ENCODE measurements around the gene SELENON.

SELENON gene

GRCh38 chr1:25804244-25804963 lies 4.4 kb downstream of the SELENON start:
- H3K27ac Mint-ChIP-seq = no peak overlapping the region

DNA sequence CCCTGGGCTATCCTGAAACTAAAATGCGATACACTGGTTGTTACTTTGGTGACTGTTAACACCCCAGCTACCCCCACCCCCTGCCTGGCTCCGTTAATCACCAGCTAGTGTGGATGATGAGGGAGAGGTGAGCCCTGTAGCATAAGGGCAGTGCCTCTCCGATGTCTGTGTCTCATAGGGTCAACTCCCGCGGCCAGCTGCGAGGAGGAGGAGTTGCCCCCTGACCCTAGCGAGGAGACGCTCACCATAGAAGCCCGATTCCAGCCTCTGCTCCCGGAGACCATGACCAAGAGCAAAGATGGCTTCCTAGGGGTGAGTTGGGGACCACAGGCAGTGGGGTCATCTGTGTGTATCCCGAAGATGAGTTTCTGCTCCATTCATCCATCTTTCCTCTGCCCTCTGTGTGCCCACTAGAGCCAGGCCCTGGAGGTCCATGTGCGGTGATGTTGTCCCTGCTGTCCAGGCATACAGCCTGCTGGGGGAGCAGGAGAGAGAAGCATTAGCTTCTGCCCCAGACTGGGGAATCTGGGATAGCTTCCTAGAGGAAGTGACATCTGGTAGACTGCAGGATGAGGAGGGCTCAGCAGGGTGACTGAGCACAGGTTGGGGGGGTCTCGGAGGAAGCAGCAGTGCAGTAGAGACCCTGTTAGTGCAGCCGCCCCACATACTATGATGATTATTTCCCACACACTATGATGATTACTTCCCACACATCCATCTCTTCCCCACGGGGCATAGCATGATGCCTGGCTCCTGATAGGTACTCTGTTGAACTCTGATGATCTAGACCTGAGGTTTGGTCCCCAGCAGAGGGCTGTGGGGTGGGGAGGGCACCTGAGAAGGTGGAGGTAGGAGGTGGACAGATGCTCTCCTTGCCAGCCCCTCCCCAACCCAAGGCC lies 5.2 kb downstream of the SELENON start:
- no peak overlapping the region for H3K4me3 Mint-ChIP-seq
- no peak overlapping the region for H3K27ac Mint-ChIP-seq
- no peaks in the 10 kb centered on the region for H3K9me3 Mint-ChIP-seq
- H3K27me3 Mint-ChIP-seq = no peaks in the 10 kb centered on the region
- H3K4me1 Mint-ChIP-seq (ENCODE audit: low read depth in 2 of 2) = peaks cover 18 to 21% of the 10 kb centered on the region in 2 donors
- no peak for ATAC-seq (replicated peaks)
- DNase-seq = no peak
- peaks cover 10% of the 10 kb centered on the region for H3K36me3 Mint-ChIP-seq (ENCODE audit: insufficient read depth)

More at GRCh38 chr1:25804244-25804963, 4.4 kb downstream of the SELENON start:
- peaks cover 13% of the 10 kb centered on the region for H3K36me3 Mint-ChIP-seq (ENCODE audit: insufficient read depth)
- ATAC-seq (replicated peaks) = no peak
- H3K4me1 Mint-ChIP-seq (ENCODE audit: low read depth in 2 of 2) = peaks cover 21 to 24% of the 10 kb centered on the region in 2 donors
- no peak for DNase-seq
- no peaks in the 10 kb centered on the region for H3K27me3 Mint-ChIP-seq
- H3K4me3 Mint-ChIP-seq = no peak overlapping the region
- H3K9me3 Mint-ChIP-seq = no peaks in the 10 kb centered on the region

- no peak overlapping the region for H3K27ac Mint-ChIP-seq
- peaks cover 17 to 18% of the 10 kb centered on the region in 2 donors for H3K4me1 Mint-ChIP-seq (ENCODE audit: low read depth in 2 of 2)
- no peaks in the 10 kb centered on the region for H3K27me3 Mint-ChIP-seq
- H3K4me3 Mint-ChIP-seq = no peak overlapping the region
- H3K36me3 Mint-ChIP-seq (ENCODE audit: insufficient read depth) = peaks cover 6% of the 10 kb centered on the region
- no peak for ATAC-seq (replicated peaks)
- no peak for DNase-seq
- no peaks in the 10 kb centered on the region for H3K9me3 Mint-ChIP-seq
These were observed 5.9 kb downstream of the SELENON start for GRCh38 chr1:25805863-25806225.

DNA sequence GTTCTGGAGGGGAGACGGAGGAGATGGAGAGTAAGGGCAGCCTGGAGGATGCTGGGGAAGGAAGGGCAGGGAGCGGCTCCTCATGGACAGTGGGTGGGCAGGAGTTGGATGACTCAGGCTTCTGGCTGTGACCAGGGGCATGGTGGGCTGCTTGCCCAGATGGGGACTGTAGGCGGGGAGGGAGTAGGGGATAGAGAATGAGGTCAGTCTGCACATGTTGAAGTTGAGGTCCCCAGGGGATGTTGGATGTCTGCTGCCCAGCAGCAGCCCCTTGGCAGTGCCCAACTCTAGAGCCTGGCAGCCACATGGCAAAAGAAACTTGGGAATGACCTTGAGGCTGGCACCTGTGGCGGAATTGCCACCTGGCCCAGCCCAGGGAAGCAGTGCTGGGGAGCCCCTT lies 6.4 kb downstream of the SELENON start:
- ATAC-seq (replicated peaks) (no peak), DNase-seq (no peak)
- Mint-ChIP-seq H3K27ac (no peak overlapping the region), H3K4me1 (ENCODE audit: low read depth in 2 of 2) (peaks cover 17 to 18% of the 10 kb centered on the region in 2 donors), H3K36me3 (ENCODE audit: insufficient read depth) (peaks cover 6% of the 10 kb centered on the region), H3K4me3 (no peak overlapping the region), H3K27me3 (no peaks in the 10 kb centered on the region), H3K9me3 (no peaks in the 10 kb centered on the region)

DNA sequence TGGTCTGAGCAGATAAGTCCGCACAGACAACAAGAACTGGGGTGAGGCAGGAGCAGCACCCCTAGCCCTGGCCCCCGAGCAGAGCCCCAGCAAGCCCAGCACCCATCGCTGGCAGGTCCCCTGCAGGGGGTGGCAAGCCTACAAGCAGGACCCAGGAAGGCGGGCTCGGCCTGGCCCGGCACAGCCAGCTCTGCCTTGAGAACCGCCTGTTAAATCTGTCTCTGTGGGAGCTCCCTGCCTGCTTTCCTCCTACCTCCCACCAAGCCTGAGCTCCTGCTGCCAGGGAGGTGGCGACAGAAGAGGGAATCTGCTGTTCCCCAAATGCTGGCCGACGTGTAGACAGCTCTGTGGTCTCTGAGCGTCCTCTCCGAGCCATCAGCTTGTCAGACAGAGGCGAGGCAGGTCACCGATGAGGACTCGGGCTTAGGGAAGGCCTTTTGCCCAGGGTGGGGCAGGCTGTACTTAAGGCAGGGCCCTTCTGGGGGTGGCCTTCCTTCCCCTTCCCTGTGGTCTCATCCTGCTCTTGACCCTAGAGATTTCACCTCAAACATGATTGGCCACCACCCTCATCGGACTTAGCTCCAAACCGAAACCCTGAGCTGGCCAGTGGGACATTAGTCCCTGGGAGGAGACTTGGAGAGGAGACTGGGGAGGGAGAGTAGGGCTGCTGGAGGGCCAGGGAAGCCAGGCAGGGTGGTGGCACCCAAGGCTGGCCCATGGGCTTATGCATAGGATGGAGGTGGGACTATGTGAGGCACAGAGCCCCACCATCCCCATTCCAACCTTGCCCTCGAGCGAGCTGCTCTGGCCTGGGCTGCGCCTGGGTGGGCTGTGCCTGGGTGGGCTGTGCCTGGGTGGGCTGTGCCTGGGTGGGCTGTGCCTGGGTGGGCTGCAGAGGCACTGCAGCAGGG lies 7.7 kb downstream of the SELENON start:
- Mint-ChIP-seq H3K36me3 (ENCODE audit: insufficient read depth) (peaks cover 6% of the 10 kb centered on the region), H3K27me3 (no peaks in the 10 kb centered on the region), H3K4me3 (no peak overlapping the region), H3K9me3 (no peaks in the 10 kb centered on the region), H3K4me1 (ENCODE audit: low read depth in 2 of 2) (peaks cover 12 to 14% of the 10 kb centered on the region in 2 donors), H3K27ac (no peak overlapping the region)
- ATAC-seq (replicated peaks) (no peak), DNase-seq (no peak)

DNA sequence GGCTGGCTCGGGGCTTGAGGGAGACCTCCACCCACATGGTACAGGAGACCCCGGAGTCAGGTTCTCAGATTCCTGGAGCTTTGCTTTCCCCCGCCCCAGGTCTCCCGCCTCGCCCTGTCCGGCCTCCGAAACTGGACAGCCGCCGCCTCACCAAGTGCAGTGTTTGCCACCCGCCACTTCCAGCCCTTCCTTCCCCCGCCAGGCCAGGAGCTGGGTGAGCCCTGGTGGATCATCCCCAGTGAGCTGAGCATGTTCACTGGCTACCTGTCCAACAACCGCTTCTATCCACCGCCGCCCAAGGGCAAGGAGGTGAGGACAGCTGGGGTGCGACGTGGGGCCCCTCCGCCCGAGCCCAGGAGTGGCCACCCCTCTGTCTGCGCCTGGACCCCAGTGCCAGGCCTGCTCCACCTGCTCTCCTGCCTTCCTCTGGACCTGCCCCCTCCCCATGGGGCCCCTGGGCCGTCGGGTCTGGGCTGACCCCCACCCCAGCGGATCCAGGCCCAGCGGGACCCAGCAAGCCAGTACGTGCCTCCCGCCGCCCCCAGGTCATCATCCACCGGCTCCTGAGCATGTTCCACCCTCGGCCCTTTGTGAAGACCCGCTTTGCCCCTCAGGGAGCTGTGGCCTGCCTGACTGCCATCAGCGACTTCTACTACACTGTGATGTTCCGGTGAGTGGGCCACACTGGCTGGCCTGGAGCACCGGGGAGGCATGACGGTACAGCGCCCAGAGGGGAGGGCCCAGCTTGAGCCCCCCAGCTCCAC lies 8.7 kb downstream of the SELENON start:
- Mint-ChIP-seq H3K27ac (no peak overlapping the region), H3K9me3 (no peaks in the 10 kb centered on the region), H3K27me3 (no peaks in the 10 kb centered on the region)

GRCh38 chr1:25809283-25809926 lies 9.4 kb downstream of the SELENON start:
- Mint-ChIP-seq H3K27me3 (no peaks in the 10 kb centered on the region), H3K9me3 (no peaks in the 10 kb centered on the region), H3K4me3 (peak overlapping the region in 1 of 2 donors; percentile 32), H3K36me3 (ENCODE audit: insufficient read depth) (peaks cover 6% of the 10 kb centered on the region), H3K27ac (no peak overlapping the region), H3K4me1 (ENCODE audit: low read depth in 2 of 2) (peaks cover 8 to 11% of the 10 kb centered on the region in 2 donors)
- ATAC-seq (replicated peaks) = no peak
- no peak for DNase-seq

More for the DNA sequence above, 8.7 kb downstream of the SELENON start:
- Mint-ChIP-seq H3K4me1 (ENCODE audit: low read depth in 2 of 2) (peaks cover 8 to 11% of the 10 kb centered on the region in 2 donors), H3K36me3 (ENCODE audit: insufficient read depth) (peaks cover 6% of the 10 kb centered on the region), H3K4me3 (no peak overlapping the region)
- DNase-seq (no peak), ATAC-seq (replicated peaks) (no peak)

- H3K9me3 Mint-ChIP-seq = no peaks in the 10 kb centered on the region
- peaks cover 5 to 8% of the 10 kb centered on the region in 2 donors for H3K4me1 Mint-ChIP-seq (ENCODE audit: low read depth in 2 of 2)
- peaks cover 6% of the 10 kb centered on the region for H3K36me3 Mint-ChIP-seq (ENCODE audit: insufficient read depth)
- DNase-seq = no peak
- no peaks in the 10 kb centered on the region for H3K27me3 Mint-ChIP-seq
- ATAC-seq (replicated peaks) = no peak
- peak overlapping the region in 1 of 2 donors; percentile 32 for H3K4me3 Mint-ChIP-seq
- H3K27ac Mint-ChIP-seq = peak overlapping the region in 1 of 2 donors; percentile 12
These were observed 9.9 kb downstream of the SELENON start for GRCh38 chr1:25809929-25810328.

GRCh38 chr1:25810341-25811299 lies 10.6 kb downstream of the SELENON start:
- Mint-ChIP-seq H3K27ac (peak overlapping the region in 1 of 2 donors; percentile 12), H3K4me3 (no peak overlapping the region), H3K36me3 (ENCODE audit: insufficient read depth) (peaks cover 7% of the 10 kb centered on the region), H3K4me1 (ENCODE audit: low read depth in 2 of 2) (peaks cover 5 to 8% of the 10 kb centered on the region in 2 donors), H3K9me3 (no peaks in the 10 kb centered on the region), H3K27me3 (no peaks in the 10 kb centered on the region)
- DNase-seq (peak; percentile 79 to 84 (median 83)), ATAC-seq (replicated peaks) (peak; percentile 94)

GRCh38 chr1:25811384-25812082 lies 11.5 kb downstream of the SELENON start:
- ATAC-seq (replicated peaks) = no peak
- Mint-ChIP-seq H3K36me3 (ENCODE audit: insufficient read depth) (peaks cover 6% of the 10 kb centered on the region), H3K27me3 (no peaks in the 10 kb centered on the region), H3K4me3 (no peak overlapping the region), H3K27ac (no peak overlapping the region), H3K9me3 (no peaks in the 10 kb centered on the region), H3K4me1 (ENCODE audit: low read depth in 2 of 2) (peaks cover 5 to 8% of the 10 kb centered on the region in 2 donors)
- no peak for DNase-seq
